GM10266 (cell line): ENCODE data around the gene HBEGF.

Experiments used
- DNase-seq: peaks from one replicate; pipeline ENCODE4 v3.0.0; 2012; ENCODE audit errors: extremely low spot score
- TF ChIP-seq, protein P1 (sequence below): IDR thresholded peaks from 2 replicates; pipeline ENCODE4 v1.5.1; 2012; ENCODE audit warnings: mild to moderate bottlenecking, low read depth; ENCODE audit not compliant: control insufficient read depth, insufficient read depth; ENCODE audit errors: missing control alignments

Gene HBEGF

DNA sequence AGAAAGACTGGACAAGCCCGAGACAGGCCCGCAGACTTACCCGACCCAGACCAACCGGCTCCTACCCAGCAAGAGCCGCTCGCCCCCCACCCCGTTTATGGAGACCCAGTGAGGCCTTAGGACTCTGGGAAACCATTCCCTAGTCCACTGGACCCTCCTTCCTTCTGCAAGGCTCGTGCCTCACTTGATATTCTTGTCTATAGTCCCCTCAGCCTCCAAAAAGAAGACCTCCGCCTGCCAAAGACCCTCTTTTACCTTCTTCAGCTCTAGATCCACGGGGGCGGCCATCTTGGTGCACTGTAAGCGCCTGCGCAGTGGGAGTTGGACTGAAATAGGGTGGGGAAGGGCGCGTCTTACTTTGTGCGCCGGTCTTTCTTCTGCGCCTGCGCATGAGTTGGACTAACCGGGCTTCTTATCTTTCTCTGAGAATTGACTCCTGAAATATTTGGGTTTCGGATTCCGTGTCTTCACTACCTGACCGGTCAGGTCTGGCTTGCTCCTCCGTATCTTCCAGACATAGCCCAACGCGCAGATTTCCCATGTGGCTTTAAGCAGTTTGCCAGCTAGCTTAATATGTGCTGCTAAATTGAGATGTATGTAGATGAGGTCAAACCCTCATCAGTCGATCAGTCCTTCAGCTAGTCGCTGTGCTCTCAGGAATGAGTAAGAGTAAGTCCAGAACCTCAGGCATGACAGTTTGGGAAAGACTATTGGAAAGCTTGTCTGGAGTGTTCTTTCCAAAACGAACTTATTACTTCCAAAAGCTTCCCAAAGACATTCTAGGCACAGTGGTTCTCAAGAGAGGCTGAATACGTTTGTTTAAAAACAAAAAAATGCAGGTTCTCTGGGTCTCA is 43.4 kb downstream of the HBEGF start, which contains the start of gene PFDN1:
Gene PFDN1, minus strand, starts transcription at position 316 of the 854 bp plus-strand sequence. Its CDS starts 28 bp downstream, at position 288.
- TF ChIP-seq, protein P1, sequence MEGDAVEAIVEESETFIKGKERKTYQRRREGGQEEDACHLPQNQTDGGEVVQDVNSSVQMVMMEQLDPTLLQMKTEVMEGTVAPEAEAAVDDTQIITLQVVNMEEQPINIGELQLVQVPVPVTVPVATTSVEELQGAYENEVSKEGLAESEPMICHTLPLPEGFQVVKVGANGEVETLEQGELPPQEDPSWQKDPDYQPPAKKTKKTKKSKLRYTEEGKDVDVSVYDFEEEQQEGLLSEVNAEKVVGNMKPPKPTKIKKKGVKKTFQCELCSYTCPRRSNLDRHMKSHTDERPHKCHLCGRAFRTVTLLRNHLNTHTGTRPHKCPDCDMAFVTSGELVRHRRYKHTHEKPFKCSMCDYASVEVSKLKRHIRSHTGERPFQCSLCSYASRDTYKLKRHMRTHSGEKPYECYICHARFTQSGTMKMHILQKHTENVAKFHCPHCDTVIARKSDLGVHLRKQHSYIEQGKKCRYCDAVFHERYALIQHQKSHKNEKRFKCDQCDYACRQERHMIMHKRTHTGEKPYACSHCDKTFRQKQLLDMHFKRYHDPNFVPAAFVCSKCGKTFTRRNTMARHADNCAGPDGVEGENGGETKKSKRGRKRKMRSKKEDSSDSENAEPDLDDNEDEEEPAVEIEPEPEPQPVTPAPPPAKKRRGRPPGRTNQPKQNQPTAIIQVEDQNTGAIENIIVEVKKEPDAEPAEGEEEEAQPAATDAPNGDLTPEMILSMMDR: no peak
- DNase-seq: peak; percentile 92

DNA sequence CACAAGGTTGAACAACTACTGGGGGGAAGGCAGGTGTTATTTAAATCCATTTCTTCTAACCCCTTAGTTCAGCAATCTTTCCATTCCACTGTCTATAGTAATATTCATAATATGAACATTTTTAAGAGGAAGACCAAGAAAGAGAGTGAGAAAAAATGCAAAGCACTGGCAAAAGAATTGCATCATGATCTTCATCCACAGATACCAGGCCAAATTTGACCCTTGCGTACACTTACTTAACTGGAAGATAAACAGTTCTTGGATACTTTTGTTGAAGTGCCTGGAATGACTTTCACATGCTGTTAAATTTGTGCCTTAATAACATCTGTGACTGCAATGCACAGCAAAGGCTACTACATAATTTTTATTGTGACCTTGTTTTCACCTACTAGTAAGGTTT is 45.3 kb downstream of the HBEGF start:
- no peak for DNase-seq
- TF ChIP-seq, protein P1: no peak

DNA sequence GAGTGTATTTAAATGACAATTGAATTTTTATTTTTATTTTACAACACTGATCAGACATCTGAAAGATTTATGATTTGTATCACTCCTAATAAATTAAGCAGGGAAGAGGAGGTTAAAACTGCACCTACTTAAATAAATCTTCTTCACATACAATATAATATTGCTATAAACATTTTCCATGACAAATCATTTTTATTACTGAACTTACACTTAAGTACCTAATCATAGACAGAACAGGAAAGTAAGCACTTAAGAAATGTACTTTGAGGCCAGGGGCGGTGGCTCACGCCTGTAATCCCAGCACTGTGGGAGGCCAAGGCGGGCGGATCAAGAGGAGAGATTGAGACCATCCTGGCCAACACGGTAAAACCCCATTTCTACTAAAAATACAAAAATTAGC is 47.3 kb downstream of the HBEGF start:
- TF ChIP-seq, protein P1: no peak
- DNase-seq: no peak

DNA sequence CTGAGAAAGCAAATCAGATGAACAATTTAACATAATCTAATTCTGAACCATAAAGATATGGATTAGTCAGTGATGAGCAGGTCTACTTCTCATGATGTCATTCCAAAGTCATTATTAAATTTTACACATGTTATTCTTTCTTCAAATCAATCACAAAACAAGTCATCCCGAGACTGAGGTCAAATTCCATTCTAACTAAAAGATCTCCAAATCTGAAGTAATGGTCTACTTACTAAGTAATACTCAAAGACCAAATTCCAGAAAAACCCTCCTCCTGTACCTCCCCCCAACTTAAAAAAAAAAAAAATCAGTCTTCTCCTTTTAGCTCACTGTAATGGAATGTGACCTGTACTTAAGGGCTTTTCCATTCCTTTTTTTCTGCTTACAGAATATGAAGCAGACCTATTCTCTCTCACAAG is 48.2 kb downstream of the HBEGF start:
- no peak for DNase-seq
- TF ChIP-seq, protein P1: no peak

DNA sequence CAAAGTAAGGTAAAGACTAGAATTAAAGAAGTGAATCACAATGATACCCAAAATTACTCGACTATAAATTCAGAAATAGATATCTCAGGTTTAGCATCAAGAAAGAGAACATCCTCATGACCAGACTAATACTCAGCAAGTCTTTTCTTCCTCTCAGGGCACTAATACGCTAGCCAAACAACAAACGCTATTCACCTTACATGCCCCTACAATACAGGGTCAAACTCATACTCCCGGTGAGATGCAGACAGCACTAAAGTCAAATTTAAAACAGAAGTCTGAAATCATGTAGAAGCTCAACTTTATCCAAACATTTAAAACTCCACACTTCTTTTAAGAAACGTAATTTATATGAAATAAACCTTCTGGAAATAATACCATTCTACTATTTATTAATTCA is 49.1 kb downstream of the HBEGF start:
- DNase-seq: no peak
- TF ChIP-seq, protein P1: no peak

DNA sequence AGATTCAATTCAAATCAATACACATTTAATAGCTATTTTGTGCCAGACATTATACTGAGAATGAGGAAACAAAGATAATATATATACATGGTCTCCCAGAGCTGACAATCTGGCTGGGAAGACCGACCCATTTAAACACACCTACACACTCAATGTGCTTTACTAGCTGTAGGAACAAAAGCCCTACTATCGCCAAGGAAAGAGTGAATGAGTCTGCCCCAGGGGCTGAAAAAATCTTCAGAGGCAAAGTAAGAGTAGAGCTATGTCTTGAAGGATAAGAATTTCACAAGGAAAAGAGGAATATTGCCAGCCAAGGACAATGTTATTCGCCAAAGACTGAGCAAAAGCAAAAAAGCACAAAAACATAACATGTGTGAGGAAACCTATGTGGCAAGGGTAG is 50.1 kb downstream of the HBEGF start:
- TF ChIP-seq, protein P1: no peak
- no peak for DNase-seq

DNA sequence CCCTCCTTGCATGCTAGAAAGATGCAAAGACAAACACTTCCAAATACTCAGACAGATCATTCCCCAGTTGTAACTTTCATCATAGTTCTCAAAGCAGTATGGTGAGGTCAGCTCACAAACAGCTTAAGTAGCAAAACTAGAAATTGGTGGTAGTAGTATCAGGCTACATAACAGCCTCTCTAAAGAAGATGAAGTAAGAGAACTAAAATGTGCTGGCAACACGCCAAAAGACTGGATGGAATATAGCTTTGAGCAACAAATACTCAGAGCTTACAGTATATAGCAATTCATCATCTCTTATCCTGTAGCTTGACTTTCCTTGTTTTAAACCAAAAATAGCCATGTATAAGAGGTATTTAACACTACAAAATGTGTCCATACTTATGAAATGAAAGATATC is 51.0 kb downstream of the HBEGF start:
- TF ChIP-seq, protein P1: no peak
- DNase-seq: no peak
